GM19238 (cell line): ENCODE results near the gene LPCAT3.
A peak's percentile ranks its signal among the peaks of the same experiment; 100 is the strongest.

Experiments
- DNase-seq: peaks from one replicate; pipeline ENCODE4 v3.0.0; 2011; ENCODE audit warnings: low spot score; ENCODE audit not compliant: insufficient read length

The LPCAT3 gene

GRCh38 chr12:6965026-6965661, 53.1 kb downstream of the LPCAT3 start:
- DNase-seq = peak; percentile 80

GRCh38 chr12:6964605-6965025, 53.7 kb downstream of the LPCAT3 start:
- DNase-seq = no peak

GRCh38 chr12:6963791-6964413, 54.4 kb downstream of the LPCAT3 start:
- DNase-seq = no peak

- DNase-seq = no peak
Observed at GRCh38 chr12:6963016-6963731, 55.1 kb downstream of the LPCAT3 start.

- DNase-seq = no peak
Observed at GRCh38 chr12:6962285-6963015, 55.8 kb downstream of the LPCAT3 start.

GRCh38 chr12:6961695-6962284, 56.5 kb downstream of the LPCAT3 start:
- no peak for DNase-seq

- DNase-seq = no peak
Observed at GRCh38 chr12:6961278-6961694, 57.0 kb downstream of the LPCAT3 start.

- DNase-seq = no peak
Observed at GRCh38 chr12:6960593-6961277, 57.5 kb downstream of the LPCAT3 start.

GRCh38 chr12:6959805-6960592, 58.3 kb downstream of the LPCAT3 start:
- no peak for DNase-seq

- DNase-seq = no peak
Observed at GRCh38 chr12:6959058-6959804, 59.0 kb downstream of the LPCAT3 start.

- no peak for DNase-seq
Observed at GRCh38 chr12:6958609-6959057, 59.6 kb downstream of the LPCAT3 start.

- DNase-seq = no peak
Observed at GRCh38 chr12:6957741-6958608, 60.3 kb downstream of the LPCAT3 start.

GRCh38 chr12:6957151-6957701, 61.0 kb downstream of the LPCAT3 start:
- DNase-seq = no peak

GRCh38 chr12:6956021-6956727, 62.1 kb downstream of the LPCAT3 start:
- no peak for DNase-seq

- no peak for DNase-seq
Observed at GRCh38 chr12:6955108-6956020, 62.9 kb downstream of the LPCAT3 start.
